Osteoblast (primary cell): ENCODE measurements around the gene B3GALT6. TPM values are rescaled to one million over a fixed set of nuclear protein-coding genes. Genes with fewer than 3 reads are reported as not detected.

Experiments
- DNase-seq: peaks from one replicate; pipeline ENCODE4 v3.0.0; 2011; ENCODE audit warnings: low spot score, mixed read lengths; ENCODE audit not compliant: insufficient read length; ENCODE audit errors: missing footprints
- H2AFZ ChIP-seq: 2 replicates; pipeline ENCODE4 v1.6.0; 2011; ENCODE audit warnings: mild to moderate bottlenecking, low read length
- H3K27ac ChIP-seq: 2 replicates; pipeline ENCODE4 v1.5.1; 2011; ENCODE audit warnings: mild to moderate bottlenecking, low read depth, low read length, moderate library complexity
- H3K27me3 ChIP-seq: 2 replicates; pipeline ENCODE4 v1.6.0; 2012; ENCODE audit warnings: mild to moderate bottlenecking, control low read depth, inconsistent platforms, low read length, moderate library complexity; ENCODE audit not compliant: insufficient read depth
- H3K36me3 ChIP-seq: 2 replicates; pipeline ENCODE4 v1.5.1; 2011; ENCODE audit warnings: mild to moderate bottlenecking, low read length, control low read depth, moderate library complexity; ENCODE audit not compliant: insufficient read depth
- H3K4me1 ChIP-seq: 2 replicates; pipeline ENCODE4 v1.5.1; 2011; ENCODE audit warnings: mild to moderate bottlenecking, low read length, control low read depth, moderate library complexity; ENCODE audit not compliant: insufficient read depth
- H3K4me2 ChIP-seq: 2 replicates; pipeline ENCODE4 v1.6.0; 2011; ENCODE audit warnings: mild to moderate bottlenecking, low read length; ENCODE audit not compliant: insufficient read depth
- H3K4me3 ChIP-seq: fragments of 200-600 bp; sonication (generic); 3 replicates; pipeline ENCODE4 v1.5.1; 2012; ENCODE audit warnings: mild to moderate bottlenecking, low read length, inconsistent platforms; ENCODE audit not compliant: insufficient read depth
- H3K79me2 ChIP-seq: 2 replicates; pipeline ENCODE4 v1.6.0; 2012; ENCODE audit warnings: mild to moderate bottlenecking, low read length, control low read depth, inconsistent platforms; ENCODE audit not compliant: insufficient read depth
- H3K9me3 ChIP-seq: 2 replicates; pipeline ENCODE4 v1.5.1; 2011; ENCODE audit warnings: low read depth, low read length, control low read depth
- H4K20me1 ChIP-seq: 2 replicates; pipeline ENCODE4 v1.6.0; 2012; ENCODE audit warnings: mild to moderate bottlenecking, low read length, control low read depth; ENCODE audit not compliant: insufficient read depth
- total RNA-seq: library from RNA; depleted of rRNA; stranded (reverse); fragments of >200 nt; gene quantifications from 2 replicates; pipeline ENCODE4 v1.2.3, GENCODE V29; 2012
- TF ChIP-seq, protein P1 (sequence below): IDR thresholded peaks from 2 replicates; pipeline ENCODE4 v1.5.1; 2011; ENCODE audit warnings: mild to moderate bottlenecking, low read depth, low read length, moderate library complexity; ENCODE audit errors: extremely low read depth

B3GALT6 gene
- total RNA-seq, 1 donor, result 29.7 TPM

DNA sequence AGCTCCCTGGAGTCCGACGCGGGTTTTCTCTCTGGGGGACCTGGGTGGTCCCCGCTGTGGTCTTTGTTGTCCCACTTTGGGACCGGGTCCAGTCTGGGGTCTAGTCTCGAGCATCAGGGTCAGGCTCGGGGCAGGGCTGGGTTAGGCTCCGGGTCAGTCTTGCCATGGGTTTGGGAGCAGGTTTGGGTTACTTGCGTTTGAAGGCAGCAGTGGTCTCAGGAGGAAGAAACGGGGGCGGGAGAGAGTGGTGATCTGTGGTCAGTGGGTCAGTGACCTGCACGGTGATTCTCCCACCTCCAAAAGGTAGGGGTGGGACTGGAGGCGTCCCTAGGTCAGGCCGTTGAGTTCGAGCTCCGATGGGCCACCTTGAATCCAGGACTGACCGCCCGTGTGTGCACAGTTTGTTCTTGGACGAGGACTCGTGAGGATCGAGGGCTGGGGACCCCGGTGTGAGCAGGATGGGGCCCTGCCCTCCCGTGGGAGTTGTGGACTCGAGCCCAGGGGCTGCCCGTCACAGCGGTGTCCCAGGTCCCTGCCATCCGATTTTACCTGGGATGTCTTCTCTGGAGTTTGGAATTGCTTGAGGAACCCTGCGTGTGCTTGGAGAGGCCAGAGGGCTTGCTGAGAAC, 2.3 kb downstream of the B3GALT6 start:
- Histone ChIP-seq H3K27ac (no peak overlapping the region), H3K4me2 (no peak overlapping the region), H3K27me3 (peaks cover 21% of the 10 kb centered on the region), H2AFZ (no peak overlapping the region), H3K36me3 (no peaks in the 10 kb centered on the region), H3K4me3 (no peak overlapping the region), H3K79me2 (peaks cover 43% of the 10 kb centered on the region), H4K20me1 (peaks cover 22% of the 10 kb centered on the region), H3K4me1 (peaks cover 13% of the 10 kb centered on the region), H3K9me3 (no peaks in the 10 kb centered on the region)
- TF ChIP-seq, protein P1, sequence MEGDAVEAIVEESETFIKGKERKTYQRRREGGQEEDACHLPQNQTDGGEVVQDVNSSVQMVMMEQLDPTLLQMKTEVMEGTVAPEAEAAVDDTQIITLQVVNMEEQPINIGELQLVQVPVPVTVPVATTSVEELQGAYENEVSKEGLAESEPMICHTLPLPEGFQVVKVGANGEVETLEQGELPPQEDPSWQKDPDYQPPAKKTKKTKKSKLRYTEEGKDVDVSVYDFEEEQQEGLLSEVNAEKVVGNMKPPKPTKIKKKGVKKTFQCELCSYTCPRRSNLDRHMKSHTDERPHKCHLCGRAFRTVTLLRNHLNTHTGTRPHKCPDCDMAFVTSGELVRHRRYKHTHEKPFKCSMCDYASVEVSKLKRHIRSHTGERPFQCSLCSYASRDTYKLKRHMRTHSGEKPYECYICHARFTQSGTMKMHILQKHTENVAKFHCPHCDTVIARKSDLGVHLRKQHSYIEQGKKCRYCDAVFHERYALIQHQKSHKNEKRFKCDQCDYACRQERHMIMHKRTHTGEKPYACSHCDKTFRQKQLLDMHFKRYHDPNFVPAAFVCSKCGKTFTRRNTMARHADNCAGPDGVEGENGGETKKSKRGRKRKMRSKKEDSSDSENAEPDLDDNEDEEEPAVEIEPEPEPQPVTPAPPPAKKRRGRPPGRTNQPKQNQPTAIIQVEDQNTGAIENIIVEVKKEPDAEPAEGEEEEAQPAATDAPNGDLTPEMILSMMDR, result no peak
- DNase-seq, result no peak

GRCh38 chr1:1235016-1235744, 3.1 kb downstream of the B3GALT6 start:
- no peak overlapping the region for H3K4me3 ChIP-seq
- no peaks in the 10 kb centered on the region for H3K9me3 ChIP-seq
- H3K79me2 ChIP-seq, result peaks cover 34% of the 10 kb centered on the region
- TF ChIP-seq, protein P1, result no peak
- peaks cover 11% of the 10 kb centered on the region for H3K4me1 ChIP-seq
- no peak overlapping the region for H3K4me2 ChIP-seq
- H2AFZ ChIP-seq, result no peak overlapping the region
- no peak overlapping the region for H3K27ac ChIP-seq
- H4K20me1 ChIP-seq, result peaks cover 13% of the 10 kb centered on the region
- H3K27me3 ChIP-seq, result peaks cover 25% of the 10 kb centered on the region
- DNase-seq, result no peak
- H3K36me3 ChIP-seq, result no peaks in the 10 kb centered on the region

DNA sequence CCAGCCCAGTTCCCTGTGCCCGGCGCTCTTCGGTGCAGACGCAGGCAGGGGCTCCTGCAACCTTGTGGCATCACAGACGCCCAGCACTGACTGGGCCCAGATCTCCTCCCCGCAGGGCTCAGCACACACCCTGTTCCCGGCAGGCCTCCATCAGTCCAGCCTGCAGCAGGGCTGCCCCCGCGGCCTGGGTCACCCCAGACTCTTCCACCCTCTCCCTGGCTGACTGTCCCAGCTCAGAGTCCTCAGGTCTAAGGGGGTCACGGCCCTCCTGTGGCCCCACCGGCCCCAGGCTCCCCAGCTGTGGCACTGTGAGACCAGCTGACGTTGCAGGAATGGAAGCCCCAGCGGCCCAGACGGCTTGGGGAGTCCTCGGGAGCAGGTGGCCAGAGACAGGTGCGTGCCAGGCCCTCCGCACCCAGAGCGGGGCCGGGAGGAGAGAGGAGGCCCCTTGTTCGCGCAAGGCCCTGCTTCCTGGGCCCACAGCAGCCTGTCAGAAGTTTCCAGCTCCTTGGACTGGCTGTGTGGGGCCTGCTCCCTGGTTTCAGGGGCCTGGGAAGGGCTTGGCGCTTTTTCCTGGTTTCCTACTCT, 4.2 kb downstream of the B3GALT6 start:
- TF ChIP-seq, protein P1, result no peak
- H3K27ac ChIP-seq, result no peak overlapping the region
- no peaks in the 10 kb centered on the region for H3K9me3 ChIP-seq
- peaks cover 23% of the 10 kb centered on the region for H3K79me2 ChIP-seq
- no peak for DNase-seq
- H3K27me3 ChIP-seq, result peaks cover 25% of the 10 kb centered on the region
- H3K4me3 ChIP-seq, result no peak overlapping the region
- no peaks in the 10 kb centered on the region for H3K36me3 ChIP-seq
- no peak overlapping the region for H2AFZ ChIP-seq
- peaks cover 5% of the 10 kb centered on the region for H4K20me1 ChIP-seq
- peaks cover under 1% of the 10 kb centered on the region for H3K4me1 ChIP-seq
- H3K4me2 ChIP-seq, result no peak overlapping the region
